Colonic mucosa (tissue), 4 donors: Measurements from ENCODE around the gene NPIPB5. TPM values are rescaled to one million over a fixed set of nuclear protein-coding genes. Genes with fewer than 3 reads are reported as not detected.
"Not testable (repeated sequence)": the region's sequence is repeated elsewhere in the genome, so short reads cannot be mapped to it uniquely, and the experiment has no call there.

Experiments
- DNase-seq: peaks from one replicate; pipeline ENCODE4 v3.0.0-alpha.2; 2020
- H3K27ac ChIP-seq: fragments of 200-600 bp; one replicate; pipeline ENCODE4 v1.8.0; 2021
- H3K27me3 ChIP-seq: fragments of 200-600 bp; one replicate; pipeline ENCODE4 v1.8.0; 2021
- H3K36me3 ChIP-seq: fragments of 200-600 bp; one replicate; pipeline ENCODE4 v1.8.0; 2021
- H3K4me1 ChIP-seq: fragments of 200-600 bp; one replicate; pipeline ENCODE4 v1.8.0; 2021; ENCODE audit warnings: mild to moderate bottlenecking
- H3K4me3 ChIP-seq: fragments of 200-600 bp; one replicate; pipeline ENCODE4 v1.8.0; 2021
- H3K9ac ChIP-seq, 2 donors: one replicate each; pipeline ENCODE4 v1.7.0; 2013; ENCODE audit warnings: control low read depth in 2 of 2, low read depth in 2 of 2, low read length in 2 of 2
- H3K9me3 ChIP-seq: fragments of 200-600 bp; one replicate; pipeline ENCODE4 v1.8.0; 2021
- intact Hi-C: fragments of 100-400 bp; cut with DNase I; formaldehyde crosslinking; loops from one replicate; pipeline ENCODE4 v1.14.1; 2022
- total RNA-seq, 2 donors: library from RNA; stranded (reverse); fragmentation: NEBNext Ultra II Directional in 1 of 2; extraction: Animal tissue kit (Norgen Biotek cat#: 25700) in 1 of 2; gene quantifications; one replicate each; pipeline ENCODE4 v1.2.1, GENCODE V29; 2021
- donor health status: healthy.
- donor health status: DM: no; HTN: no; CAD: no.
- donor health status: DM: no; HTN: no; CAD: no.

The NPIPB5 gene
- 100 to 1,000 TPM in 1 of 2 donors, 10 to 100 TPM in 1; 69.0 to 159 TPM for total RNA-seq

- H3K27me3 ChIP-seq, intact Hi-C loops, H3K36me3 ChIP-seq, H3K4me3 ChIP-seq, H3K9ac ChIP-seq, DNase-seq, H3K27ac ChIP-seq, H3K4me1 ChIP-seq, H3K9me3 ChIP-seq: not testable (repeated sequence)
Observed at GRCh38 chr16:22510591-22510990, at the start of gene NPIPB5. Gene NPIPB5, plus strand, starts transcription at chr16:22510891. Its CDS starts 2,911 bp downstream, at chr16:22513802.

GRCh38 chr16:22468846-22469245 is 41.8 kb upstream of the NPIPB5 start:
- H3K4me1 ChIP-seq, H3K27me3 ChIP-seq, H3K9ac ChIP-seq, H3K36me3 ChIP-seq, DNase-seq, H3K27ac ChIP-seq, intact Hi-C loops, H3K9me3 ChIP-seq, H3K4me3 ChIP-seq: not testable (repeated sequence)

GRCh38 chr16:22537996-22538395 is 27.3 kb downstream of the NPIPB5 start:
- H3K4me1 ChIP-seq, DNase-seq, H3K9me3 ChIP-seq, H3K36me3 ChIP-seq, H3K27me3 ChIP-seq, intact Hi-C loops, H3K27ac ChIP-seq, H3K9ac ChIP-seq, H3K4me3 ChIP-seq: not testable (repeated sequence)

GRCh38 chr16:22544809-22545208 is 34.1 kb downstream of the NPIPB5 start:
- H3K4me3 ChIP-seq, H3K9me3 ChIP-seq, H3K27me3 ChIP-seq, H3K27ac ChIP-seq, H3K9ac ChIP-seq, H3K36me3 ChIP-seq, intact Hi-C loops, DNase-seq, H3K4me1 ChIP-seq: not testable (repeated sequence)

- H3K27ac ChIP-seq, intact Hi-C loops, H3K4me1 ChIP-seq, DNase-seq, H3K4me3 ChIP-seq, H3K9ac ChIP-seq, H3K9me3 ChIP-seq, H3K27me3 ChIP-seq, H3K36me3 ChIP-seq: not testable (repeated sequence)
Observed at GRCh38 chr16:22546630-22547029, 35.9 kb downstream of the NPIPB5 start.

- H3K4me3 ChIP-seq, H3K27me3 ChIP-seq, DNase-seq, H3K4me1 ChIP-seq, H3K27ac ChIP-seq, H3K9me3 ChIP-seq, H3K9ac ChIP-seq, intact Hi-C loops, H3K36me3 ChIP-seq: not testable (repeated sequence)
Observed at GRCh38 chr16:22547170-22547765, 36.6 kb downstream of the NPIPB5 start.

GRCh38 chr16:22549853-22550252 is 39.2 kb downstream of the NPIPB5 start:
- H3K36me3 ChIP-seq, intact Hi-C loops, DNase-seq: not testable (repeated sequence)

GRCh38 chr16:22551143-22551542 is 40.5 kb downstream of the NPIPB5 start:
- H3K4me3 ChIP-seq, intact Hi-C loops, H3K9ac ChIP-seq, H3K4me1 ChIP-seq, H3K9me3 ChIP-seq, H3K36me3 ChIP-seq, H3K27ac ChIP-seq, H3K27me3 ChIP-seq, DNase-seq: not testable (repeated sequence)

More at GRCh38 chr16:22549853-22550252, 39.2 kb downstream of the NPIPB5 start:
- H3K27me3 ChIP-seq, H3K27ac ChIP-seq, H3K9me3 ChIP-seq, H3K9ac ChIP-seq, H3K4me1 ChIP-seq, H3K4me3 ChIP-seq: not testable (repeated sequence)

GRCh38 chr16:22551651-22552050 is 41.0 kb downstream of the NPIPB5 start:
- H3K36me3 ChIP-seq, H3K4me3 ChIP-seq, H3K9me3 ChIP-seq, H3K27ac ChIP-seq, DNase-seq, H3K9ac ChIP-seq, intact Hi-C loops, H3K4me1 ChIP-seq, H3K27me3 ChIP-seq: not testable (repeated sequence)

- intact Hi-C loops, H3K9me3 ChIP-seq, H3K4me1 ChIP-seq, H3K27me3 ChIP-seq, H3K36me3 ChIP-seq, H3K4me3 ChIP-seq, H3K27ac ChIP-seq, DNase-seq, H3K9ac ChIP-seq: not testable (repeated sequence)
Observed at GRCh38 chr16:22556759-22557158, 46.1 kb downstream of the NPIPB5 start.

Other genes with a start within 250 kb of the NPIPB5 start
- 10 to 100 TPM; 34.4 to 43.4 TPM for gene POLR3E, start 213.5 kb upstream of the NPIPB5 start, total RNA-seq
- gene CDR2, start 136.3 kb upstream of the NPIPB5 start, total RNA-seq: 10 to 100 TPM; 24.0 to 31.5 TPM